Caki2 (cell line): ENCODE data around the gene RLBP1. TPM values are rescaled to one million over a fixed set of nuclear protein-coding genes. Genes with fewer than 3 reads are reported as not detected.
A peak's percentile ranks its signal among the peaks of the same experiment; 100 is the strongest.

Experiments
- DNase-seq: peaks from one replicate; pipeline ENCODE4 v3.0.0-alpha.2; 2015; ENCODE audit warnings: low read depth
- in situ Hi-C: cut with HindIII; loops from 2 replicates; pipeline ENCODE4 v1.10.0; 2016; ENCODE audit warnings: low sequenced_read_pairs, low pct_unique_long_range_greater_than_20kb, mixed read lengths
- total RNA-seq: library from RNA; depleted of rRNA; stranded (reverse); fragments of >200 nt; shearing (Covaris generic); gene quantifications from 2 replicates; pipeline ENCODE4 v1.2.3, GENCODE V29; 2014; ENCODE audit warnings: low replicate concordance

Gene RLBP1
- total RNA-seq, 1 experiment from 2014 or later = not detected

- no peak for DNase-seq
- in situ Hi-C loops = no loop called here
Measured at GRCh38 chr15:89211678-89212170, 9.7 kb downstream of the RLBP1 start.

GRCh38 chr15:89209057-89209456 lies 12.3 kb downstream of the RLBP1 start:
- in situ Hi-C loops = no loop called here
- DNase-seq = no peak

GRCh38 chr15:89208256-89208655 lies 13.1 kb downstream of the RLBP1 start:
- in situ Hi-C loops = no loop called here
- DNase-seq = no peak

GRCh38 chr15:89206908-89207331 lies 14.5 kb downstream of the RLBP1 start:
- peak; percentile 59 for DNase-seq
- in situ Hi-C loops = no loop called here

GRCh38 chr15:89205991-89206585 lies 15.3 kb downstream of the RLBP1 start:
- DNase-seq = no peak
- in situ Hi-C loops = no loop called here

- DNase-seq = no peak
- in situ Hi-C loops = no loop called here
Measured at GRCh38 chr15:89203705-89204273, 17.6 kb downstream of the RLBP1 start.

- no peak for DNase-seq
- in situ Hi-C loops = no loop called here
Measured at GRCh38 chr15:89201465-89202005, 19.8 kb downstream of the RLBP1 start.

GRCh38 chr15:89200182-89200581 lies 21.2 kb downstream of the RLBP1 start:
- DNase-seq = no peak
- in situ Hi-C loops = no loop called here

- in situ Hi-C loops = no loop called here
- no peak for DNase-seq
Measured at GRCh38 chr15:89199746-89200145, 21.6 kb downstream of the RLBP1 start.

- in situ Hi-C loops = no loop called here
- no peak for DNase-seq
Measured at GRCh38 chr15:89198934-89199333, 22.4 kb downstream of the RLBP1 start.

GRCh38 chr15:89198196-89198595 lies 23.2 kb downstream of the RLBP1 start:
- in situ Hi-C loops = no loop called here
- no peak for DNase-seq

- in situ Hi-C loops = no loop called here
- DNase-seq = no peak
Measured at GRCh38 chr15:89197503-89197971, 23.8 kb downstream of the RLBP1 start.

GRCh38 chr15:89196994-89197393 lies 24.4 kb downstream of the RLBP1 start:
- in situ Hi-C loops = no loop called here
- no peak for DNase-seq

GRCh38 chr15:89196241-89196640 lies 25.1 kb downstream of the RLBP1 start:
- in situ Hi-C loops = no loop called here

GRCh38 chr15:89195836-89196235 lies 25.5 kb downstream of the RLBP1 start:
- DNase-seq = no peak
- in situ Hi-C loops = no loop called here

More at GRCh38 chr15:89196241-89196640, 25.1 kb downstream of the RLBP1 start:
- DNase-seq = no peak

GRCh38 chr15:89194608-89195007 lies 26.8 kb downstream of the RLBP1 start:
- DNase-seq = no peak
- in situ Hi-C loops = no loop called here

GRCh38 chr15:89192766-89193165 lies 28.6 kb downstream of the RLBP1 start:
- DNase-seq = no peak
- in situ Hi-C loops = no loop called here

GRCh38 chr15:89192136-89192535 lies 29.2 kb downstream of the RLBP1 start:
- in situ Hi-C loops = no loop called here
- DNase-seq = no peak

- in situ Hi-C loops = no loop called here
- no peak for DNase-seq
Measured at GRCh38 chr15:89187986-89188514, 33.3 kb downstream of the RLBP1 start.
